HepG2 (cell line): ENCODE results near the gene RHBDL1. TPM values are rescaled to one million over a fixed set of nuclear protein-coding genes. Genes with fewer than 3 reads are reported as not detected.

Experiments
- BCL3 ChIP-seq: sonication (generic); formaldehyde crosslinking; IDR thresholded peaks from 2 replicates; pipeline ENCODE4 v1.5.1; 2020; ENCODE audit warnings: mild to moderate bottlenecking, missing genetic modification reagents, moderate library complexity
- BRD4 ChIP-seq: sonication (generic); formaldehyde crosslinking; IDR thresholded peaks from 2 replicates; pipeline ENCODE4 v1.4.0; 2020; ENCODE audit warnings: missing genetic modification reagents
- CC2D1A ChIP-seq: sonication (generic); formaldehyde crosslinking; IDR thresholded peaks from 2 replicates; pipeline ENCODE4 v1.8.1; 2023; ENCODE audit warnings: mild to moderate bottlenecking, missing genetic modification reagents
- EHMT2 ChIP-seq: fragments of 200-600 bp; sonication (generic); IDR thresholded peaks from 2 replicates; pipeline ENCODE4 v1.7.0; 2017; ENCODE audit warnings: antibody characterized with exemption, low read depth, low read length, borderline replicate concordance
- MIER3 ChIP-seq: IDR thresholded peaks from 2 replicates; pipeline ENCODE4 v1.6.1; 2016; ENCODE audit warnings: missing compliant biosample characterization, borderline replicate concordance
- PPARG ChIP-seq: conservative IDR thresholded peaks from 2 replicates; pipeline ENCODE4 v1.6.1; 2016; ENCODE audit warnings: missing biosample characterization, missing genetic modification reagents
- REST ChIP-seq, 2 experiments: IDR thresholded peaks; 2 replicates each; pipeline ENCODE4 v1.6.1; 2011 to 2012; ENCODE audit warnings: low read length in 2 of 2, borderline replicate concordance in 1 of 2, low read depth in 1 of 2, mild to moderate bottlenecking in 1 of 2, moderate library complexity in 1 of 2
- SIX1 ChIP-seq: sonication (generic); formaldehyde crosslinking; IDR thresholded peaks from 2 replicates; pipeline ENCODE4 v1.4.0; 2020; ENCODE audit warnings: missing genetic modification reagents, borderline replicate concordance
- SMYD3 ChIP-seq: sonication (generic); formaldehyde crosslinking; IDR thresholded peaks from 2 replicates; pipeline ENCODE4 v1.8.1; 2023; ENCODE audit warnings: mild to moderate bottlenecking, missing genetic modification reagents
- STAG1 ChIP-seq: sonication (generic); formaldehyde crosslinking; IDR thresholded peaks from 2 replicates; pipeline ENCODE4 v1.4.0; 2020; ENCODE audit warnings: missing genetic modification reagents
- SUZ12 ChIP-seq: fragments of 150-350 bp; IDR thresholded peaks from 2 replicates; pipeline ENCODE4 v1.6.1; 2014; ENCODE audit warnings: low read depth, low read length
- UBTF ChIP-seq: sonication (generic); formaldehyde crosslinking; IDR thresholded peaks from 2 replicates; pipeline ENCODE4 v1.4.0; 2020; ENCODE audit warnings: mild to moderate bottlenecking, missing genetic modification reagents
- XBP1 ChIP-seq: sonication (generic); formaldehyde crosslinking; IDR thresholded peaks from 2 replicates; pipeline ENCODE4 v1.5.0; 2020; ENCODE audit warnings: missing genetic modification reagents
- ZFP82 ChIP-seq: sonication (generic); formaldehyde crosslinking; IDR thresholded peaks from 2 replicates; pipeline ENCODE4 v1.5.1; 2020; ENCODE audit warnings: mild to moderate bottlenecking, missing genetic modification reagents, borderline replicate concordance
- ZNF772 ChIP-seq: sonication (generic); formaldehyde crosslinking; IDR thresholded peaks from 2 replicates; pipeline ENCODE4 v1.5.0; 2020; ENCODE audit warnings: mild to moderate bottlenecking, missing genetic modification reagents
- ZNF775 ChIP-seq: sonication (generic); formaldehyde crosslinking; IDR thresholded peaks from 2 replicates; pipeline ENCODE4 v1.4.0; 2020; ENCODE audit warnings: missing genetic modification reagents, mild to moderate bottlenecking, moderate library complexity, borderline replicate concordance
- ZZZ3 ChIP-seq: sonication (generic); formaldehyde crosslinking; IDR thresholded peaks from 2 replicates; pipeline ENCODE4 v1.4.0; 2020; ENCODE audit warnings: missing genetic modification reagents, mild to moderate bottlenecking, borderline replicate concordance
- polyA plus RNA-seq, 8 experiments: library from polyadenylated mRNA; depleted of rRNA in 3 of 8; stranded (reverse) in 7 of 8; unstranded in 1 of 8; fragments of >200 nt; fragmentation: Illumina TruSeq in 4 of 8; extraction: Trizol in 4 of 8; gene quantifications; 2 replicates each; pipeline versions ENCODE4 v1.2.1 to v1.2.3, GENCODE V29; 2011 to 2016; ENCODE audit warnings: low read depth in 4 of 8, missing spikeins in 1 of 8, mixed read lengths in 1 of 8; ENCODE audit not compliant: insufficient read depth in 1 of 8
- total RNA-seq, 5 experiments: library from RNA; depleted of rRNA; stranded (reverse); fragments of >200 nt; fragmentation: Illumina TruSeq; extraction: Trizol; gene quantifications; 2 replicates each; pipeline ENCODE4 v1.2.3, GENCODE V29; 2016; ENCODE audit warnings: low read depth in 1 of 5

The RHBDL1 gene
- total and polyA plus RNA-seq, 2 of the 13 experiments (the other 11 are each of a cell fraction or from before 2014, with no cell fraction given) = 1.8 to 3.8 TPM

GRCh38 chr16:678858-679813 is 3.7 kb downstream of the RHBDL1 start (continued):
- TF ChIP-seq REST (IDR thresholded peaks at IDR 0.05; ENCODE audit: borderline replicate concordance in 1 of 2, low read depth in 1 of 2, low read length in 2 of 2) = 0 out of 4 replicates have a peak, but pooled peaks of 1 of the 2 experiments have one; percentile 3
- TF ChIP-seq SUZ12 = no peak
- TF ChIP-seq BCL3 (CRISPR knock-in tag) = peak; percentile 39; the same call in 1 of the 2 replicates
- 0 out of 2 replicates have a peak, but pooled peaks have one; percentile 38 for TF ChIP-seq ZNF775
- TF ChIP-seq BRD4 (CRISPR knock-in tag) = 0 out of 2 replicates have a peak, but pooled peaks have one; percentile 59
- TF ChIP-seq ZNF772 (CRISPR knock-in tag) = peak; percentile 84; the same call in 1 of the 2 replicates
- TF ChIP-seq ZZZ3 (CRISPR knock-in tag) = no peak
- TF ChIP-seq UBTF (CRISPR knock-in tag) = peak; percentile 33
- TF ChIP-seq SIX1 (CRISPR knock-in tag) = no peak
- TF ChIP-seq MIER3 = no peak
- no peak for TF ChIP-seq EHMT2
- no peak for TF ChIP-seq XBP1 (CRISPR knock-in tag)
- no peak for TF ChIP-seq STAG1
- no peak for TF ChIP-seq PPARG (CRISPR knock-in tag)
- TF ChIP-seq CC2D1A = peak; percentile 22; the same call in 1 of the 2 replicates
- TF ChIP-seq SMYD3 (CRISPR knock-in tag) = no peak
- no peak for TF ChIP-seq ZFP82 (CRISPR knock-in tag)
